Measurements from ENCODE around the gene LASP1.

- TF ChIP-seq CTCF (IDR thresholded peaks at IDR 0.05; ENCODE audit: poor library complexity, severe bottlenecking) (no peak), MXI1 (conservative IDR thresholded peaks at IDR 0.05; ENCODE audit: poor library complexity, severe bottlenecking) (no peak), EZH2 (IDR thresholded peaks at IDR 0.05; ENCODE audit: borderline replicate concordance, insufficient read depth, low read length, poor library complexity, severe bottlenecking) (no peak), REST (IDR thresholded peaks at IDR 0.05; ENCODE audit: borderline replicate concordance) (no peak), EP300 (conservative IDR thresholded peaks at IDR 0.05; ENCODE audit: poor library complexity, severe bottlenecking) (no peak), POLR2AphosphoS5 (IDR thresholded peaks at IDR 0.05) (no peak), SMC3 (conservative IDR thresholded peaks at IDR 0.05; ENCODE audit: poor library complexity) (no peak), RAD21 (conservative IDR thresholded peaks at IDR 0.05) (no peak)
These were observed 45.8 kb downstream of the LASP1 start for GRCh38 chr17:38915639-38915995.

All from neural cell (in vitro differentiated cells).